Stimulated activated CD4-positive, alpha-beta T cell treated with anti-CD3 and anti-CD28 coated beads, Interleukin-1b, Interleukin-23, amount 100 ng/mL, for 48 hours (primary cell): ENCODE measurements around the gene ARPIN.
"Not testable (repeated sequence)": the region's sequence is repeated elsewhere in the genome, so short reads cannot be mapped to it uniquely, and the experiment has no call there.

Source experiments
- DNase-seq: peaks from one replicate; pipeline ENCODE4 v3.0.0-alpha.2; 2020

Gene ARPIN

DNA sequence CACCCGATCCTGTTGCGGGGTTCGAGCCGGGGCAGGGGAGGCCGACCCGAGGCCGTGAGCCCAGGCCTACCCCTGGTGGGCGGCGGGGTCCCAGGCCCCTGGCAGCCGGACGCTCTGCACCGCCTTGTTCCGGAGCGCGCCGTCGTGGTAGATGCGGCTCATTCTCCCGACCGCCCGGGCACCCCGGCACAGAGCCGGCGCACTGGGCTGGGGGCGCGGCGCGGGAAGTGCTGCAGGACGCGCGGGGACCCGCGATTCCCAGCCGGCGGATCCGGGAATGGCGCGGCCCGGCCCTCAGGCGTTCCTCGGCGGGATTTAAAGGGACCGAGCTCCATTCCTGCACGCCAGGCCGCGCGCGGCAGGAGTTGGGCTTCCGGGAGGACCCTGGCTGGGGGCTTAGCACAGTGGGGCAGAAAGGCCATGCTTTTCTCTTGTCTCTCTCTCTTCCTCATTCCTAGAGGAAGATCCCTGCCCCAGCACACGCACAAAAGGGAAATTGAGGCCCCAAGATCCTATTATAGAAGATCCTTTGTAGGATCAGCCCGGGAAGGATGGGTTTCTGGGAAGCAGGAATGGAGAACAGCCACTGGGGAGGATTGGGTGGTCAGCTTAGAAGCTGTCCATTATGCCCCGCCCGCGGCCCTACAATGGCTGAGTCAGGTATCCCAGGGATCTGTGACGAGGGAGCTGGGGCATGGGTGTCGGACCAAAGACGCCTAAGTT, at the start of gene ARPIN:
TSS of gene ARPIN (minus strand) at position 279 of the 723 bp plus-strand sequence. CDS start at position 162, 117 bp downstream.
- no peak for DNase-seq

DNA sequence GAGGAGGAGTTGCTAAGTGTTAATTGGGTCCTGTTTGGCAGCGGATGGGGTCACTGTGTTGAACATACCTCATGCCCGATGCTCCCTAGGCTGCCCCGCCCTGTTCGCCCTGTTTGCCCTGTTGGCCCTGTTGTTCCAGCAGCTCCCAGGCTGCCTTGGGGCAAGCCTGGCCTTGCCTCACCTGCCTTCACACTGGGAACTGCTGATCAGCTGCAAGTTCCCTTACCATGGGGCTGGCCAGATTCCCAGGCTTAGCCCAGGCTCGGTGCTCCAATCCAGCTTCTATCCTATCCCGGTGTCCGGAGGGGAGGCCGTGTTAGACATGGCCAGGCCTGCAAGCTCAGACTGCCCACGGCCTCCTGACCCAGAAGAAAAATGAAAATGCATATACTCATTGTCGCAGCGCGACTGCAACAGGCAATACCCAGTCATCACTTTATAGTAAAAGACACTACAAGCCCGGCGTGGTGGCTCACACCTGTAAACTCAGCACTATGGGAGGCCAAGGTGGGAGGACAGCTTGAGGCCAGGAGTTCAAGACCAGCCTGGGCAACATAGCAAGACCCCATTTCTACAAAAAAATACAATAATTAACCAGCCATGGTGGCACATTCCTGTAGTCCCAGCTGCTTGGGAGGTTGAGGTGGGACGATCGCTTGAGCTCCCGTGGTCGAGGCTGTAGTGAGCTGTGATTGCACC, 45.5 kb upstream of the ARPIN start:
- DNase-seq: no peak

DNA sequence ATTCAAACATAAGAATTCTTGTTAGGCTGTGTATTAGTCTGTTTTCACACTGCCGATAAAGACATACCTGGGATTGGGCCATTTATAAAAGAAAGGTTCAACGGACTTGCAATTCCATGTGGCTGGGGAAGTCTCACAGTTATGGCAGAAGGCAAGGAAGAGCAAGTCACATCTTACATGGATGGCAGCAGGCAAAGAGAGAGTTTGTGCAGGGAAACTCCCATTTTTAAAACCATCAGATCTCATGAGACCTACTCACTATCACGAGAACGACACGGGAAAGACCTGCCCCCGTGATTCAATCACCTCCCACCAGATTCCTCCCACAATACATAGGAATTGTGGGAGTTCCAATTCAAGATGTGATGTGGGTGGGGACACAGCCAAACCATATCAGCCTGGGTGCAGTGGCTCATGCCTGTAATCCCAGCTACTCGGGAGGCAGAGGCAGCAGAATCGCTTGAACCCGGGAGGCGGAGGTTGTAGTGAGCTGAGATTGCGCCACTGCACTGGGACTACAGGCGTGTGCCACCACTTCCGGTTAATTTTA, 42.8 kb upstream of the ARPIN start:
- DNase-seq: not testable (repeated sequence)

DNA sequence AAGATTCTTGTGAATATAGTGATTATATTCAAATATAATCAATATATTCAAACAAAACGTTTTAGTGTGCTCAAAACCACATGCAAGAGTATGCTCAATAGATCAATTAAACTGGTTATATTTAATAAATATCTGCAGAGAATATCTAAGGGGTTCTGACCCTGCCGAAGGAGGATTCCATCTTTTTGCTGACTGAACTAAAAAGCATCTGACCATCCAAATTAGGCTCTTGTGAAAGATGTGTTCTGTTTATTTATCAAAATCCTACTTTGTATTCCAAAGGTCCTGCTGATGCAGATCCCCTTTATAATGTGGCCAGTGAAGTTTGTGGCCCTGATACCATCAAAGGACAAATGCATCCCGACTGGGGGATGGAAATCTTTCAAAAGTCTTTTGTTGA, 41.8 kb upstream of the ARPIN start:
- DNase-seq: no peak

DNA sequence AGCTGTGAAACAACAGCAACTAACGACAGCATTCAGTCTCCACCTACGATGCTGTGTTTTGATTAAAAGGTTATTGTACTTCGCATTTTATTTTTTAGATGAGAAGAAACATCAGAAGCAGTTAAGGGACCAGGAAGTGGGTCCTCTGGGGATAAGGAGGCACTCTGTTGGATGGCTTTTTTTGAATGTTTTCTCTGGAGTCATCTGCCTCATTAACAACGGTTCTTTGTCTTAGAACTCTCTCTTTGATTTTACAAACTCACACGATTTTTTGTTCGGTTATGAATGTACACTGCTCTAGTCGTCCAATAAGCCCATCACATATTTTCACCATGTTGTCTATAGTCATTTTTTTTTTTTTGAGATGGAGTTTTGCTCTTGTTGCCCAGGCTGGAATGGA, 36.0 kb upstream of the ARPIN start:
- no peak for DNase-seq

DNA sequence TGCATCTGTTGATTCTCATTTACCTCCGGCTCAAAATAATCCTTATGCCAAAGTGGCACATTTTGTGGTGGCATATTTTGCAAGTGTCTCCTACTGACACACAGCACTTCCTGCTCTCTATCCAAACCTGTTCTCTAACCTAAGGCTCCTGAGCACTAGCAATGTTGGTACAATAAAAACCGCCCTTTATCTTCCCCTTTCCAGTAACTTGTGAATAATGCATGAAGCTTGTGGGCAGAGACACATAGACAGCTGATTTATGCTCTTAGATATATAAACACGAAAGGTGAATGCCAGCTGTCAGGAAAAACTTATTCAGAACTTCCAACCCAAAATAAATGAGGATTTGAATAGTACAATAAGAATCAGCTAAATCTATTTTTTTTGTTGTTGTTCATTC, 34.6 kb upstream of the ARPIN start:
- no peak for DNase-seq

DNA sequence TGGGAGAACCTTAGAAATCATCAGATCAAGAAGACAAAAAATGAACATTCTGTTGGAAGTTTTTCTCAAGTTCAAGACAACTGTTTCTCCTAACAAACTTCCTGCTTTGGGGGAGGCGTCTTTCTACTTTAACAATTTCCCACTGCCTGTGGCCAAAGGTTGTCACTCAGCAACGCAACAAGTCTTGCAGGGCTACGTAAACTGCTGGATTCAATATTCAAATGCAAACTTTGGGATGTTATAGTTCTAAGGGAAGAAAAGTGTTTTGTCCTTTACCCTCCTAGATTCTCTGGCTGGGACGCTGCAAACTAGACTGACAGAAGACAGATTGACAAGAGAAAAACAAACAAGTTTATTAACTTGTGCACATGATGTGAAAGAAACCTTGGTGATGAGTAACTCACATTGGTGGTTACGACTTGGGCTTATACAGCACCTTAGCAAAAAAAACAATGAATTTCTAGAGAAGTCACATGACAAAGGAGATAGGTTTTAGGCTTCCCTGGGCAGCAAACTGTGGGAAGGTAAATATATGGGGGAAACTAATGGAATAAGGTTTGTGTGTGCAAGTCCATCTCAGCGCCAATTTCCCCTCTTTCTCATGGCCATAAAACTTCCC, 34.0 kb upstream of the ARPIN start:
- no peak for DNase-seq

DNA sequence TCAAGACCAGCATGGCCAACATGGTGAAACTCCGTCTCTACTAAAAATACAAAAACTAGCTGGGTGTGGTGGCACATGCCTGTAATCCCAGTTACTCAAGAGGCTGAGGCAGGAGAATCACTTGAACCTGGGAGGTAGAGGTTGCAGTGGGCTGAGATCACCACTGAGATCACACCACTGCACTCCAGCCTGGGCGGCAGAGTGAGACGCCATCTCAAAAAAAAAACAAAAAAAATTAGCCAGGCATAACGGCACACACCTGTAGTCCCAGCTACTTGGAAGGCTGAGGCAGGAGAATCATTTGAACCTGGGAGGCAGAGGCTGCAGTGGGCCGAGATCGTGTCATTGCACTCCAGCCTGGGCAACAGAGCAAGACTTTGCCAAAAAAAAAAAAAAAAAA, 31.0 kb upstream of the ARPIN start:
- DNase-seq: not testable (repeated sequence)

DNA sequence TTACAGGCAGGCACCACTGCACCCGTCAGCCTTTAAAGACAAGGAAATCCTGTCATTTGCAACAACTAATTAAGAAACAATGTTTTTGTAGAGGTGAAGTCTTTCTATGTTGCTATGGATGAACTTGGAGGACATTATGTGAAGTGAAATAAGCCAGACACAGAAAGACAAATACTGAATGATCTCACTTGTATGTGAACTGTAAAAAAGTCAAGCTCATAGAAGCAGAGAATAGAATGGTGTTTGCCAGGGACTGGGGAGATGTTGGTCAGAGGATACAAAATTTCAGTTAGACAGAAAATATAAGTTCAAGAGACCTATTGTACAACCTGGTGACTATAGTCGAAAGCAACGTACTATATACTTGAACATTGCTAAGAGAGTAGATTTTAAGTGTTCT, 27.2 kb upstream of the ARPIN start:
- DNase-seq: no peak

DNA sequence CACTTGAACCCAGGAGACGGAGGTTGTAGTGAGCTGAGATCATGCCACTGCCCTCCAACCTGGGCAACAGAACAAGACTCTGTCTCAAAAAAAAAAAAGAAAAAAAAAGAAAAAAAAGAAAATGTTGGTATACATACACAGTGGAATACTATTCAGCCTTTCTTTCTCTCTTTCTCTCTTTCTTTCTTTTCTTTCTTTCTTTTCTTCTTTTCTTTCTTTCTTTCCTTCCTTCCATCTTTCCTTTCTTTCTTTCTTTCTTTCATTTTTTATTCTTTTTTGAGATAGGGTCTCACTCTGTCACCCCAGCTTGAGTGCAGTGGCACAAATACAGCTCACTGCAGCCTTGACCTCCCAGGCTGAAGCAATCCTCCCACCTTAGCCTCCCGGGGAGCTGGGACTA, 26.6 kb upstream of the ARPIN start:
- DNase-seq: not testable (repeated sequence)

DNA sequence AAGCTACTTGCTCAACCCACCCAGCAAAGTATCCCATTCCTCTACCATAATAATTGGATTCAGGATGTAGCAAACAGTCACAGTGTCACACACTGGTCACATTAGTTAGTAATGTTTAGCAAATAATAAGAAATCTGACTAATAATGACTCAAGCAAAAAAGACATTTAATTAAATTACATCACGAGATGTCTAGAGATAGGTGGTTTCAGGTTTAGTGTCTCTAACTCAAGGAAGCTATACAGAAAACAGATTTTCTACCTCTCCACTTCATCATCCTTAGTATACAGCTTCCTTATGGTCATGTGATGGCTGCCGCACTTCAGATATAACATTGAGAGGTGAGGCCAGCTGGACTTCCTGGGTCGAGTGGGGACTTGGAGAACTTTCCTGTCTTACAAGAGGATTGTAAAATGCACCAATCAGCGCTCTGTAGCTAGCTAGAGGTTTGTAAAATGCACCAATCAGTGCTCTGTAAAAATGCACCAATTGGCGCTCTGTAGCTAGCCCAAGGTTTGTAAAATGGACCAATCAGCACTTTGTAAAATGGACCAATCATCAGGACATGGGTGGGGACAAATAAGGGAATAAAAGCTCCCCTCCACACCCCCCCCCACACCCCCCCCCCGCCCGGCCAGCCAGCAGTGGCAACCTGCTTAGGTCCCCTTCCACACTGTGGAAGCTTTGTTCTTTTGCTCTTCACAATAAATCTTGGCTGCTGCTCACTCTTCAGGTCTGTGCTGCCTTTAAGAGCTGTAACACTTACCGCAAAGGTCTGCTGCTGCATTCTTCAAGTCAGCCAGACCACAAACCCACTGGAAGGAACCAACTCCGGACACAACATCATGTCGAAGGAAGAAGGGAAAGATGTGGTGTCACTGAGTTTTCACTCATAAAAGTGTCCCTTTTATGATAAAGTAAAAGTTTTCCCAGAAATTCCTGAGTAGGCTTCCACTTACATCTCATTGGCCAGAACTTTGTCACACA, 24.9 kb upstream of the ARPIN start:
- no peak for DNase-seq

DNA sequence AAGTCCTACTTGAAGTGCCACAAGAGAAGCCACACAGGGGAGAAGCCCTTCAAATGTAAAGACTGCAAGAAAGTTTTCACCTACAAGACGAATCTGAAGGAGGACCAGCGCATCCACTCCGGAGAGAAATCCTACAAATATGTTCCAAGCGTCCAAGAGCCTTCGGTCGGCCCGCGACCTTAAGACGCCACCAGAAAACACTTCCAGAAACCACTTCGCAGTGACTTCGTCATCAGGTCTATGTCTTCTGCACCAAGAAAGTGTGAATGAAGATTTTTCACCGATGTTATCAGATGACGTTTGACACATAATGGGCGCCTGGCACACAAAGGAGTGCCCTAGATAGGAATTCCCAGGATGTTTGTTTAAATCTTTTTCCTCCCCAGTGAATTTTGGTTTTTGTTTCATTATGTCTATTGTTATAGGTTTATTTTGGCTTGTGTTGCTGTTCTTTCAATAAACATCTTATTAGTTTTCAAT, 24.1 kb upstream of the ARPIN start:
- DNase-seq: no peak

DNA sequence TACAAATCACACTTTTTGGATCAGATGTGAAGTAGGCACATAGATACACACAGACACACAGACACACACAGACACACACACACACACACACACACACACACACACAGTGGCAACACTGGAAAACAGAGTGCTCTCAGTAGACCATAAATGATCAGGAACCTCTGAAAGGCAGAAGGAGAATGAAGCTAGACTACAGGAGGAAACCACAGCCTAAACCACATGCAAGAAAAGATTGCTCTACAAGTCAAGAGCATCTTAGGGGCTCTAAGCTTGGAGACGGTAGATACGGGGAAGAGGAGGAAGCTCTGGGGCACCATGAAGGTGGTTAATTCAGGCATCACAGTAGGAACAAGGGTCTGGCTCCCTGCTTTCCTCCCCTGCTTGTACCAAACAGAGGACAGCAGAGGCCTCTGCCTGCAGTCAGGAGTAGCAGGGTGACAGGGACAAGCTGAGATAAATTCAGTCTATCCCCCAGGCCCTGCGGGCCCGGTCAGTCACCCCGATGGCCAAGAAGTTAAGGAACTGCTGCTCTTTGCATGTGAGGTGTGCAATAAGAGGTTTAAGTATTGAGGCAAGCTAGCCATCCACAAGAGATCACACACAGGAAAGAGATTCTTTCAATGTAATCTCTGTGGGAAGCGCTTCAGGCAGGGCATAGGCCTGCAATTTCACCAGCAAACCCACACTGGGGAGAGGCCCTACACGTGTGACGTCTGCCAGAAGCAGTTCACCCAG, 23.5 kb upstream of the ARPIN start:
- no peak for DNase-seq

DNA sequence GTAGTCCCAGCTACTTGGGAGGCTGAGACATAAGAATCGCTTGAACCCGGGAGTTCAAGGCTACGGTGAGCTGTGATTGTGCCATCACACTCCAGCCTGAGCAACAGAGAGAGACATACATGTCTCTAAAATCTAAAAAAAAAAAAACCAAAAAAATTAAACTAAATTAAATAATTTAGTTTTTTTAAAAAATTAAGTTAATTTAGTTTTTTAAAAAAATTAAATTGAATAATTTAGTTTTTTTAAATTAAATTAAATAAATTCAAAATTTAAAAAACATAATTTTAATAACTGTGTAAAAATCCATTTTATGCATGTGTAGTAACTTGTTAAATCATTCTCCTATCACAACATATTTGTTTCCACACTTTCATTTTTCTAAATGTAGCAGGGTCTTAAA, 20.1 kb upstream of the ARPIN start:
- DNase-seq: no peak

DNA sequence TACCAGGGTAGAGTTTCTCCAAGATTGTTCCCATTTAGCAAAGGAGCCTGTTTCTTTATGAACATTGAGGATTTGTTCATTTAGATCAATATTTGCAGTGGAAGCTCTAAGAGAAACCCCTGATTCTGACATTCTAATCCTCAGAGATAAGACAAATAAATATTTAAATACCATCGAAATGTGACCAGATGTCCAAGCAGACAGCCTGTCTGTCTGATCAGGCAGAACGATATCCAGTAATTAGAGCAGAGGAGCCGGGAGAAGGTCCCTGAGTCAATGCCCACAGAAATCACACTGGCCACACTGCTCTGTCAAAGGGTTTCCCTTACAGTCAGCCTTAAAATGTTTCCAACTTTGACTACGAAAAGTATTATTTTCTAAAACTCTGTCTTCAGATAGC, 15.7 kb upstream of the ARPIN start:
- no peak for DNase-seq

DNA sequence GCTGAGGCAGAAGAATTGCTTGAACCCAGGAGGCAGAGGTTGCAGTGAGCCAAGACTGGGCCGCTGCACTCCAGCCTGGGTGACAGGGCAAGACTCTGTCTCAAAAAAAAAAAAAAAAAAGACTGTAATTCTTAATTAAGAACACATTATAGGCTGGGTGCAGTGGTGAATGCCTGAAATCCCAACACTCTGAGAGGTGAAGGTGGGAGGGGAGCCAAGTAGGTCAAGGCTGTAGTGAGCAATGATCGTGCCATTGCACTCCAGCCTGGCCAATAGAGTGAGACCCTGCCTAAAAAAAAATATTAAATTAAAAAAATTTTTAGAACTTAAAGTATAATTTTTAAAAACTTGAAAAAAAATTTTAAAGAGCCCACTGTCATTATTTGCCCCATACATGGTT, 13.4 kb upstream of the ARPIN start:
- DNase-seq: no peak

DNA sequence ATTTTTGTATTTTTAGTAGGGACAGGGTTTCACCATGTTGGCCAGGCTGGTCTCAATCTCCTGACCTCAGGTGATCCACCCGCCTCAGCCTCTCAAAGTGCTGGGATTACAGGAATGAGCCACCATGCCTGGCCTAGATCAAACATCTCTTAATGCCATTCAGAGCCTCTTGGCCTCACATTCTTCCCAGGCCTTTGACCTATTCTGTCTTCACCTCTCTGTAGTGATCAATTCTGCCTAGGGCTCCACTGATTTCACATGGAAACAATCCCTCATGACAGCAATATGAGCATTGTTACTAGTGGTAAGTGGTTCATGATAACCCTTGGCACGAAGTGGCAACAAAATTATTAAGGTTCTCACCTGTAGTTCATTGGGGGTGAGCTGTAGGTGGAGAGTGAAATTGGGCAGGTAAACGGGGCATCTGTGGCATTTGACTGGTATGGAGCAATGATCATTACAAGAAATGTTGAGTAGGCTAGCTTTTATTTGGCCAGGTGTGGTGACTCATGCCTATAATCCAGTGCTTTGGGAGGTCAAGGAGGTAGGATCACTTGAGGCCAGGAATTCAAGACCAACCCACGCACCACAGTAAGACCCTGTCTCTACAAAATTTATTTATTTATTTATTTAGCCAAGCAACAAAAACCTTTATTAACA, 4.8 kb upstream of the ARPIN start:
- DNase-seq: no peak

DNA sequence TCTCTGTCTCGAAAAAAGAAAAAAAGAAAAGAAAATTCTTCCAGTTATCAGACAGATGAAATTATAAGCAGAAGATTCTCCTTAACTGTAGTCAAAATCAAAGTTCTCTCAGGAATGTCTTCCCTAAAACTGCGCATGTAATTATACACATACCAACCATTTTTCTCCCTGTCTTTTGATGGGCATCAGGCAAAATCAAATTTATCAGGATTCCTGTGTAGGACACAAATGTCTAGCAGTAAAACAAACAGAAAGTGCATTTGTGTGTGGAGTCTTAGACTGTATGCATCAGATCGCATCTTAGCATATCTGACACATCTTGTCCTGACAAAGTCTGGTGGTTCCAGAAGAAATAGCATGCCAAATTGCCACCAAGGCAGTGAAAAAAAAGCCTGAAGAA, 3.9 kb upstream of the ARPIN start:
- no peak for DNase-seq

DNA sequence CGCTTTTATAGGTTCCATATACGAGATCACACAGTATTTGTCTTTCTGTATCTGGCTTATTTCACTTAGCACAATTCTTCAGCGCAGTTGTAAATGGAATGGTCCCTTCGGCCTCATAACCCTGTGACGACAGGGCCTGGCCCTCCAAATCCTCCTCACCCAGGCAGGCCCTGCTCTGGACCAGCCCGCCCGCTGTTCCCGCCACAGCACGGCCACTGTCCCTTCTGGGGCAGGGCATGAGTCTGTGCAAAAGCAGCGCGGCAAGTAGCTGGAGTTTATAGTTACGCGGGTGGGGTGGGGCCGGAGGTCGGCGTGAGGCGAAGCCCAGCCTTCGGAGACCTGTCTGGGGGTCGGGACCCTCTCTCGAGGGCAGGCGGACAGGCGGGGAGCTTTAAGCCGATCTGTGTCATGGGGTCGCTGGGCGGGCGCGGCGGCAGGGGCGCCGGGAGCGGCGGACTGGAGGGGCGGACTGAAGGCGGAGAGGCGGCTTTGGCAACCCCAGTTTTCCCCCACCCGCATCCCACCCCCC, 543 bp downstream of the ARPIN start:
- no peak for DNase-seq

DNA sequence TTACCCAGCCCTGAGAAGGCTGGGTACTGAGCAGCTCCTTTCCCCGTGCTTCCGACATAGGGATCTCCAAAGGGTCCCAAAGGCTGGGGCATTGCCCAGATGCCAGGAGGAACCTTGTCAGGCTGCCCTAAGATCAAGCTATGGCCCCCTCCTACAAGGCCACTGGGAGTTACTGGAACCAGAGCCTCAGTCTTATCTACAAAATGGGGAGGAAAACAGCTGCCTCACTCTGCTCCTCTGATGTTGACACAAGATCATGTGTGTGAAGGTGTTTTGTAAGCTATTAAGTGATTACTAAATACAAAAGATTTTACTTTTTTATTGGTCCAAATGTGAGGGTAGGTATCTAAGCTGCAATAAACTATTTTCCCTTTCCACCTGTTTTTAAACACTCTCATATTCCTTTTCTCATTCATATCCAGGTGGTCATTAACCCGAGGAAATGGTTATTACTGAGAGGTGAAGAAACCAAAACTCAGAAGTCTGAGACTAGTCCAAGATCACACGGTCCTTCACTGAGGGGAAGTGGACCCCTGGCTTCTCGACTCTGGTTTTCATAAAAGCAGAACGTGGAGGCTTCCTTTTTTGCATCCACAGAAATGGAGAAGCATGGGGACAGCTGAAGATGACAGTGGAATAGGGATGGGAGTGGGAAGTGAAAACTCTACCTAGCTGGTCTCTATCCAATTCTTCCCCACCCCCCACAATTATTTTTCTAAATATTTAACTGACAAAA, 1.7 kb downstream of the ARPIN start:
- no peak for DNase-seq
